Activated CD4-positive, alpha-beta T cell treated with anti-CD3 and anti-CD28 coated beads, Interleukin-2, amount 10 ng/mL, durations not matched to agents 24 days and 14 days (primary cell): ENCODE data around the gene PROS1. TPM values are rescaled to one million over a fixed set of nuclear protein-coding genes. Genes with fewer than 3 reads are reported as not detected.
"Not testable (repeated sequence)": the region's sequence is repeated elsewhere in the genome, so short reads cannot be mapped to it uniquely, and the experiment has no call there.

Source experiments
- DNase-seq: peaks from one replicate; pipeline ENCODE4 v3.0.0; 2022
- H3K27ac Mint-ChIP-seq: one replicate; pipeline ENCODE4 v1.8.0; 2022; ENCODE audit warnings: mild to moderate bottlenecking, mixed read lengths
- H3K27me3 Mint-ChIP-seq: one replicate; pipeline ENCODE4 v1.8.0; 2022; ENCODE audit warnings: mixed read lengths
- H3K36me3 Mint-ChIP-seq: one replicate; pipeline ENCODE4 v1.8.0; 2022; ENCODE audit warnings: low read depth, mild to moderate bottlenecking, mixed read lengths
- H3K4me1 Mint-ChIP-seq: one replicate; pipeline ENCODE4 v1.8.0; 2021; ENCODE audit warnings: mixed read lengths
- H3K4me3 Mint-ChIP-seq: one replicate; pipeline ENCODE4 v1.8.0; 2022; ENCODE audit warnings: mild to moderate bottlenecking, moderate library complexity, mixed read lengths
- H3K9me3 Mint-ChIP-seq: one replicate; pipeline ENCODE4 v1.8.0; 2021; ENCODE audit warnings: mixed read lengths
- intact Hi-C: fragments of 100-400 bp; cut with micrococcal nuclease; formaldehyde crosslinking; loops from one replicate; pipeline ENCODE4 v1.15.1; 2023
- total RNA-seq: library from RNA; stranded (reverse); gene quantifications from 2 replicates; pipeline ENCODE4 v1.2.3, GENCODE V29; 2022

Gene PROS1
- total RNA-seq, 1 donor from 2014 or later, result 1.3 TPM

DNA sequence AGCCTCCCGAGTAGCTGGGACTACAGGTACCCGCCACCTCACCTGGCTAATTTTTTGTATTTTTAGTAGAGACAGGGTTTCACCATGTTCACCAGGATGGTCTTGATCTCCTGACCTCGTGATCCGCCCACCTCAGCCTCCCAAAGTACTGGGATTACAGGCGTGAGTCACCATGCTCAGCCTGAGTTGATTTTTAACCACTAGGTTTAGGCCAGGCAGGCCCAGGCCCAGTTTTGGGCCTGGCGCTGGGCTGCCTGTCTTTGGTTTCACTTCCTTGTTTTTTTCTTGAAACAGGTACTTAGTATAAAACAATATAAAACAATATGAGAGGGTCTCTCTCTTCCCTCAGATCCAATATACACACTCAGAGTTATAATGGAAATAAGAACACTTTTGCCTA is 36.2 kb downstream of the PROS1 start:
- not testable (repeated sequence) for H3K4me3 Mint-ChIP-seq, H3K27ac Mint-ChIP-seq, H3K9me3 Mint-ChIP-seq

GRCh38 chr3:93936549-93936948 is 37.1 kb downstream of the PROS1 start:
- no peaks in the 10 kb centered on the region for H3K36me3 Mint-ChIP-seq
- no peak overlapping the region for H3K27ac Mint-ChIP-seq
- no peaks in the 10 kb centered on the region for H3K4me1 Mint-ChIP-seq
- intact Hi-C loops, result no loop called here
- no peaks in the 10 kb centered on the region for H3K9me3 Mint-ChIP-seq
- DNase-seq, result no peak
- no peak overlapping the region for H3K4me3 Mint-ChIP-seq
- no peaks in the 10 kb centered on the region for H3K27me3 Mint-ChIP-seq

More for the DNA sequence above, 36.2 kb downstream of the PROS1 start:
- intact Hi-C loops, H3K36me3 Mint-ChIP-seq, H3K4me1 Mint-ChIP-seq, DNase-seq, H3K27me3 Mint-ChIP-seq: not testable (repeated sequence)

GRCh38 chr3:93934366-93935046 is 39.2 kb downstream of the PROS1 start:
- Mint-ChIP-seq H3K27me3 (no peaks in the 10 kb centered on the region), H3K27ac (no peak overlapping the region), H3K4me3 (no peak overlapping the region), H3K36me3 (no peaks in the 10 kb centered on the region), H3K4me1 (no peaks in the 10 kb centered on the region), H3K9me3 (no peaks in the 10 kb centered on the region)
- no peak for DNase-seq
- intact Hi-C loops, result no loop called here

GRCh38 chr3:93931597-93932229 is 42.0 kb downstream of the PROS1 start:
- intact Hi-C loops, result no loop called here
- H3K4me1 Mint-ChIP-seq, result no peaks in the 10 kb centered on the region

GRCh38 chr3:93930041-93930440 is 43.7 kb downstream of the PROS1 start:
- Mint-ChIP-seq H3K9me3 (no peaks in the 10 kb centered on the region), H3K36me3 (no peaks in the 10 kb centered on the region), H3K27me3 (no peaks in the 10 kb centered on the region), H3K4me3 (no peak overlapping the region), H3K27ac (no peak overlapping the region), H3K4me1 (no peaks in the 10 kb centered on the region)
- DNase-seq, result no peak
- intact Hi-C loops, result no loop called here

More at GRCh38 chr3:93931597-93932229, 42.0 kb downstream of the PROS1 start:
- DNase-seq, result no peak
- no peak overlapping the region for H3K27ac Mint-ChIP-seq
- H3K4me3 Mint-ChIP-seq, result no peak overlapping the region
- no peaks in the 10 kb centered on the region for H3K27me3 Mint-ChIP-seq
- no peaks in the 10 kb centered on the region for H3K9me3 Mint-ChIP-seq
- no peaks in the 10 kb centered on the region for H3K36me3 Mint-ChIP-seq

DNA sequence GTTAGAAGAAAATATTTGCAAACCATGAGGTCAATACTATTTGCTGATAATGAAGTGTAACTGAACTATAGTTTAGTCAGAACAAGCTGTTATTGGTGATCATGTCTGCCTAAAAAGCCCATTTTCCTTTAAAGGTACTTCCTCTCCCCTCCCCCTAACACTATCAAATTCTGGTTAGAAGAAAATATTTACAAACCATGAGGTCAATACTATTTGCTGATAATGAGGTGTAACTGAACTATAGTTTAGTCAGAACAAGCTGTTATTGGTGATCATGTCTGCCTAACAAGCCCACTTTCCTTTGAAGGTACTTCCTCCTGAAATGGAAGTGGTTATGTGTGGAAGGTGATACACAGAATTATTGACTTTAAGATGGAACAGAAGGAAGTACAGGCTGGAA is 46.9 kb downstream of the PROS1 start:
- intact Hi-C loops, result no loop called here
- H3K4me1 Mint-ChIP-seq, result no peaks in the 10 kb centered on the region
- no peak for DNase-seq
- no peaks in the 10 kb centered on the region for H3K27me3 Mint-ChIP-seq
- no peaks in the 10 kb centered on the region for H3K9me3 Mint-ChIP-seq
- no peaks in the 10 kb centered on the region for H3K36me3 Mint-ChIP-seq
- H3K27ac Mint-ChIP-seq, result no peak overlapping the region
- H3K4me3 Mint-ChIP-seq, result no peak overlapping the region

GRCh38 chr3:93924491-93924890 is 49.2 kb downstream of the PROS1 start:
- DNase-seq, result no peak
- Mint-ChIP-seq H3K27ac (no peak overlapping the region), H3K4me3 (no peak overlapping the region), H3K27me3 (no peaks in the 10 kb centered on the region), H3K9me3 (no peaks in the 10 kb centered on the region), H3K36me3 (no peaks in the 10 kb centered on the region), H3K4me1 (no peaks in the 10 kb centered on the region)
- intact Hi-C loops, result no loop called here

DNA sequence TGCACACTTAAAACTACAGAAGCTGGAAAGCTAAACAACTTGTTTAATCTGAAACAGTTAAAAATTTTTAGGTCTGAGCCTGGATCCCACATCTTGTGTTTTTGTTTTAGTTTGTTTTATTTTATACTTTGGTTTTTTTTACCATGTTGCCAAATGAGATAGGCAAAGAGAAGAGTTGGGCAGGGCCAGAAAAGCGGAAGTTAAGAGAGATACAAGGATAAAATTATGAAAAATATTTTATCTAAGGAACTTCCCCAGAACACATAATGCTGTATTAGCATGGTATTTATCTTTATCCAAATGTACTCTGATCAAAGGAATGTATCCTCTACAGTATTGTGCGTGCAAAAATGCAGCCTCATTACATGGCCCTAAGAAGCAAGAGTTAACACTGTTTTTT is 50.7 kb downstream of the PROS1 start:
- Mint-ChIP-seq H3K36me3 (no peaks in the 10 kb centered on the region), H3K4me3 (no peak overlapping the region), H3K27me3 (no peaks in the 10 kb centered on the region)

GRCh38 chr3:93917546-93918029 is 56.1 kb downstream of the PROS1 start:
- intact Hi-C loops, DNase-seq, H3K27ac Mint-ChIP-seq, H3K27me3 Mint-ChIP-seq, H3K36me3 Mint-ChIP-seq, H3K4me1 Mint-ChIP-seq, H3K9me3 Mint-ChIP-seq, H3K4me3 Mint-ChIP-seq: not testable (repeated sequence)

More for the DNA sequence above, 50.7 kb downstream of the PROS1 start:
- no peak for DNase-seq
- intact Hi-C loops, result no loop called here
- no peaks in the 10 kb centered on the region for H3K9me3 Mint-ChIP-seq
- no peak overlapping the region for H3K27ac Mint-ChIP-seq
- no peaks in the 10 kb centered on the region for H3K4me1 Mint-ChIP-seq

DNA sequence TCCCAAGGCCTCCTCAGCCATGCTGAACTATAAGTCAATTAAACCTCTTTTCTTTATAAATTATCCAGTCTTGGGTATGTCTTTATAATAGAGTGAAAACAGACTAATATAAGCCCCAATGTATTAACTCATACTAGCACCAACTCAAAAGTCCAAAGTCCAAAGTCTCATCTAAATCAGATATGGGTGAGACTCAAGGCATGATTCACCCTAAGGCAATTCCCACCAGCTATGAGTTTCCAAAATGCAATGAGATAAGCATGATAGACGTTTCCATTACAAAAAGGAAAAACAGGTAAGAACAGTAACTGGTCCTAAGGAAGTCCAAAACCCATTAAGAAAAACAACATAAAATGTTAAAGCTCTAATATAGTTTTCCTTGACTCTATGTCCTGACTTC is 60.1 kb downstream of the PROS1 start:
- H3K4me1 Mint-ChIP-seq, H3K4me3 Mint-ChIP-seq, H3K27me3 Mint-ChIP-seq, DNase-seq, intact Hi-C loops, H3K27ac Mint-ChIP-seq, H3K9me3 Mint-ChIP-seq, H3K36me3 Mint-ChIP-seq: not testable (repeated sequence)

DNA sequence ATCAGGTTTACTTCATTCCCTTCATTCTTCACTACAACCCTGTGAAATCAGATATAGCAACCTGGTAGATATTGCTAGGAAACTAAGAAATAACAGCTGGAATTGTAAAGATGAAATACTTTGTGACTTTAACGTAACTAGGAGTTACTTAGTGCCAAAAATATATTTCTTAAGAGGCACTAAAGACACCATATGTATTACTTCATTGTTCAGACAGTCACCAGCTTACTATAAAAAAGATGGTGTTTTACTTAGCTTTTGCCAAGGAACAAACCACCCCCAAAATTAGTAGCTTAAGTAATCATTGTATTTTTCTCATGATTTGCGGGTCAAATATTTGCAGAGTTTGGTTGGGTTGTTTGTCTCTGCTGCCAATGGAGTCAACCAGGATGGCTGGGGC is 62.5 kb downstream of the PROS1 start:
- intact Hi-C loops, result no loop called here
- H3K4me1 Mint-ChIP-seq, result no peaks in the 10 kb centered on the region
- H3K36me3 Mint-ChIP-seq, result no peaks in the 10 kb centered on the region
- H3K4me3 Mint-ChIP-seq, result no peak overlapping the region
- H3K9me3 Mint-ChIP-seq, result peaks cover 6% of the 10 kb centered on the region
- no peaks in the 10 kb centered on the region for H3K27me3 Mint-ChIP-seq
- no peak overlapping the region for H3K27ac Mint-ChIP-seq
- no peak for DNase-seq

DNA sequence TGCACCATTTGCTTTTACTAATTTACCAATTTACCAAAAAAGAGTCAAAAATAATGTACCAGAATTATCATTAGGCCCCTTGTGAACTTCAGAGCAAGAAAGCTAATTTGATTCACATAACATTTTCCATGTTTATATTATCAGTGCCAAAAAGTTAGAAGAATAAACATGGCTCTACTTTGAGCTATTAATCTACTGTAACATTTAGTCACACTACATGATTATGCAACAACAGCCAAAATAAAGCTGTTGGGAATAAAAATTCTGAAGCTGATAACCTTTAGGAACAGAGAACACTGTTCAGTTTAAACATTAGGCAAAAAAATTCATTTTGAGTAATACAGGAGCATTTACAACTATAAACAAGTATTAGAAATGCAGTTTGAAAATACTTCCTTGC is 63.6 kb downstream of the PROS1 start:
- Mint-ChIP-seq H3K4me3 (no peak overlapping the region), H3K27me3 (no peaks in the 10 kb centered on the region), H3K36me3 (no peaks in the 10 kb centered on the region), H3K4me1 (no peaks in the 10 kb centered on the region), H3K9me3 (peaks cover 6% of the 10 kb centered on the region), H3K27ac (no peak overlapping the region)
- intact Hi-C loops, result no loop called here
- DNase-seq, result no peak

DNA sequence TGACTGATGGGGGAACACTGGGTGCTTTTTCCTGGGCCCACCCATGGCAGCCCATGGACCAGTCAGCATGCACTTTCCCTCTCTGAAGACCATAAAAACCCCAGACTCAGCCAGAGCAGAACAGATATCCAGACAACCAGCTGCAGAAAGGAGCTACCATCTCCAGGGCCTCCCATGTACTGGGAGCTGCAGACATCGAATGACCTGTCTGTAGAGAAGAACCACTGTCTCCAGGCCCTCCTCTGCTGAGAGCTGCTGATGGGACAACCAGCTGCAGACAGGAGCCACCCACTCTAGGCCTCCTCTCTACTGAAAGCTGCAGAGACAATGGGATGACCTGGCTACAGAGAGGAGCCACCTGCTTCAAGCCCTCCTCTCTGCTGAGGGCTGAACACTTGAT is 66.6 kb downstream of the PROS1 start:
- Mint-ChIP-seq H3K36me3 (no peaks in the 10 kb centered on the region), H3K9me3 (peaks cover 4% of the 10 kb centered on the region), H3K4me1 (no peaks in the 10 kb centered on the region), H3K27ac (no peak overlapping the region), H3K4me3 (no peak overlapping the region), H3K27me3 (no peaks in the 10 kb centered on the region)
- intact Hi-C loops, result no loop called here
- no peak for DNase-seq

DNA sequence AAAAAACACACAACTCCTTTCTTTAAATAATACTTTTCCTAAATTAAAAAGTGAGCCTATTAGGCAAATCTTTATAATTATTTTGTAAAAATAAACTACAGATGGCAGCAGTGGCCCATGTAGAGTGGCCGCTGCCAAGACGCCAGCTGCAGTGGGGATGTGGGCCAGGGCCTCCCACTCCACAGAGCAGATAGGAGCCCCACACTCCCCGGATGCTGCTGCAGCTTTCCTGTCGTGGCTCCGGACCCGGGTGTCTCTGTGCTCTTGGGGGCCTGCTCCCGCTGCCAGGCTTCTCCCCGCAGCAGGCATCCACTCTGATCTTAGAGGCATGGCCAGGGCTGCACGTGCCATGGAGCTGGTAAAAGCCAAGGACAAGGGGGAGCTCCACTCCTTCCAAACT is 67.5 kb downstream of the PROS1 start:
- peaks cover 3% of the 10 kb centered on the region for H3K9me3 Mint-ChIP-seq
- no peaks in the 10 kb centered on the region for H3K36me3 Mint-ChIP-seq
- no peak overlapping the region for H3K4me3 Mint-ChIP-seq

DNA sequence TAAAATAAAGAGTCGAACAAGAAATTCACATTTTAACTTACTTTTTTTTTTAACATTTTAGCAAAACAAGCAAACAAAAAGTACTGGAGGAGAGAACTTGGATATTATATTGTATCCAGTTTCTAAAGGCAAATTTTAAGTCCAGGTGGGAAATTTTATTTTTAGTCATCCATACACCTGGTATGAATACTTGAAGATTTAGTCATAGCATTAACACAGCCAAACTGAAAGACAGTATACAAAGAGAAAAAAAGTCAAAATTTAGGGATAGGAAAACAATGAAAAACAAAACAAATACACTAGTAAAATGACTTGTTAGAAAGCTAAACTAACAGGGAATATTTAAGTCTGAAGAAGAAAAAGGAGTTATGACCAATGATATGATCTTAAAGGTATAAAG is 69.1 kb downstream of the PROS1 start:
- no peak overlapping the region for H3K4me3 Mint-ChIP-seq
- no peak overlapping the region for H3K27ac Mint-ChIP-seq
- H3K4me1 Mint-ChIP-seq, result no peaks in the 10 kb centered on the region
- peaks cover 3% of the 10 kb centered on the region for H3K9me3 Mint-ChIP-seq
- no peaks in the 10 kb centered on the region for H3K27me3 Mint-ChIP-seq
- intact Hi-C loops, result no loop called here
- H3K36me3 Mint-ChIP-seq, result no peaks in the 10 kb centered on the region
- no peak for DNase-seq

More for the DNA sequence above, 67.5 kb downstream of the PROS1 start:
- H3K27ac Mint-ChIP-seq, result no peak overlapping the region
- no peak for DNase-seq
- intact Hi-C loops, result no loop called here
- H3K27me3 Mint-ChIP-seq, result no peaks in the 10 kb centered on the region
- H3K4me1 Mint-ChIP-seq, result no peaks in the 10 kb centered on the region
